GM18520 (cell line): ENCODE data around the gene RPS16.
"Not testable (repeated sequence)": the region's sequence is repeated elsewhere in the genome, so short reads cannot be mapped to it uniquely, and the experiment has no call there.

ENCODE experiments used
- ATAC-seq: cut with Tn5 transposase; IDR thresholded peaks from one replicate; pipeline ENCODE4 v1.9.1; 2021; ENCODE audit not compliant: unreplicated experiment

The RPS16 gene

GRCh38 chr19:39435499-39436349, at the start of gene RPS16:
RPS16 (minus strand) TSS chr19:39435949; CDS start chr19:39435895, 54 bp downstream.
- ATAC-seq: peak; percentile 57

DNA sequence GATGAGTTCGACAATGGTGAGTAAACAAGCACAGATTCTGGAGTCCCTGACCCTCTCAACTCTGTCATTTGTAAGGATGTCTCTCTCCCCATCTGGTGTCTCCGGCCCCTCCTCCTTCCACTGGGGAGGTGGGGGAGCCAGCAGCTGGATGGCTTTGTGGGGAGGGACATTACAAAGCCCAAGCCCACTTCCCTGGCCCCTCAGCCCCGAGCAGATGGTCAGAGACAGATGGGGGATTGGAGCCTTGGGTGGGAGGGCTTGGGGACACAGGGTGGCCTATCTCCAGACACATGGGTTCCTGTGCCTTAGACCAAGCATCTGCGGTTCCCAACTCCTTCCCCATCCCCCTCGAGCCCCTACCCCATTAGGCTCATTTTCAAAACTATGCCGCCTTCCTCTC, 47.4 kb upstream of the RPS16 start:
- ATAC-seq: no peak

GRCh38 chr19:39481676-39482075, 45.9 kb upstream of the RPS16 start:
- no peak for ATAC-seq

DNA sequence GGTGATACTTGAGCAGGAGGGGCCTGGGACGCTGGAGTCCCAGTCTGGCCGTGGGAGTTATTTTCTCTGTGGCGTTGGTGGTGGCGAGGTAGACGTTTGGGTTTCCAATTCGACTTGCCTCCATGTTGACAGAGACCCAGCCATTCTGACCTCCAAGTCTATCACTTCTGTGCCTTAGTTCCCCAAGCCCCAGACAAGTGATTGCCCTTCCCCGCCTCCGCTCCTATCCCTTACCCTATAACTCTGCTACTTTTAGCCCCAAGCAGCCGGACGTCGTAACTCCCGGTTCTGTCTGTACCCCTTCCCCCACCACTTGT, 45.4 kb upstream of the RPS16 start:
- ATAC-seq: no peak

DNA sequence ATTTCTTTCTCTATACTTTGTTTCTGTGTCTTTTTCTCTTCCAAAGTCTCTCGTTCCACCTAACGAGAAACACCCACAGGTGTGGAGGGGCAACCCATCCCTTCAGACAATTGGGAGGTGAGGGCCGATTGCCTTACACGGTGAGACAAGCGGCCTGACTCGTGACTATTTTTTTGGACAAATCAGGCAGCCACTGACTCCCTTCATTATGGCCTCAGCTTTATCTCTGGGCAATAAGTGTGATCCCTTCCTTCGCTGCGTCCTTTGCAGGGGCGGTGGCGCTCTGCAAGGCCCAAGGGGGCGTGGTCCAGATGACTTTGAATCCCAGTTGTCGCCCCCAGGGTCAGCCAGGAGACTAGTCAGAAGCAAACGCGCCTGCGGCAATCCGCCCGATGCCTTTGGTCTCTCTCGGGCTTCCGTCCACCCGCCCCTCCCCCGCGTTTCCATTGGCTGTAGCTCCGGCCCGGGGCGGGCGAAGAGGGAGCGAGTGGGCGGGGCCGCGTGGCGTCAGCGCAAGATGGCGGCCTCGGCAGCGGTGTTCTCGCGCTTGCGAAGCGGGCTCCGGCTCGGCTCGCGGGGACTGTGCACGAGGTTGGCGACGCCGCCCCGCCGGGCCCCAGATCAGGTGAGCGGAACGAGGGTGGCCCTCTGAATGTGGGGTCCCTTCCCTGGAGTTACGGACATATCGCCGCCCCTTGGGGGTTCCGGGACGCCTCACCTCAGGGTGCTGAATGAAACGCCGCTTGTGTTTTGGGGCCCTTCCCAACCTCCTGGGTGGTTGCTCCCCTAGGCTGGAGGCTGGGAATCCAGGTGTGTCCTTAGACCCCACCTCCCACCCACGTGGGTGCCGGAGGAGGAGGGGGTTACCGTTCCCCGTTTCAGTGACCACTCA, 44.8 kb upstream of the RPS16 start, which contains the start of gene TIMM50:
TSS of gene TIMM50 (plus strand) at position 502 of the 892 bp plus-strand sequence. CDS start at position 518, 16 bp downstream.
- peak; percentile 79 for ATAC-seq

- no peak for ATAC-seq
Observed at GRCh38 chr19:39479916-39480315, 44.2 kb upstream of the RPS16 start.

DNA sequence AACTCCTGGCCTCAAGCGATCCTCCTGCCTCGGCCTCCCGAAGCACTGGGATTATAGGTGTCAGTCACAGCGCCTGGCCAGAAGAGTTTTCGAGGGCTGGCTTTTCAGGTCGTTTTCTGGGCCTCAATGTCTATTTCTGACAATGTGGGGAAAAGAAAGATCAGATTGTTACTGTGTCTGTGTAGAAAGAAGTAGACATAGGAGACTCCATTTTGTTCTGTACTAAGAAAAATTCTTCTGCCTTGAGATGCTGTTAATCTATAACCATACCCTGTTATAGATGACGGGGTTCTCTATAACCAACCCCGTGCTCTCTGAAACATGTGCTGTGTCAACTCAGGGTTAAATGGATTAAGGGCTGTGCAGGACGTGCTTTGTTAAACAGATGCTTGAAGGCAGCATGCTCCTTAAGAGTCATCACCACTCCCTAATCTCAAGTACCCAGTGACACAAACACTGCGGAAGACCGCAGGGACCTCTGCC, 43.6 kb upstream of the RPS16 start:
- ATAC-seq: not testable (repeated sequence)

DNA sequence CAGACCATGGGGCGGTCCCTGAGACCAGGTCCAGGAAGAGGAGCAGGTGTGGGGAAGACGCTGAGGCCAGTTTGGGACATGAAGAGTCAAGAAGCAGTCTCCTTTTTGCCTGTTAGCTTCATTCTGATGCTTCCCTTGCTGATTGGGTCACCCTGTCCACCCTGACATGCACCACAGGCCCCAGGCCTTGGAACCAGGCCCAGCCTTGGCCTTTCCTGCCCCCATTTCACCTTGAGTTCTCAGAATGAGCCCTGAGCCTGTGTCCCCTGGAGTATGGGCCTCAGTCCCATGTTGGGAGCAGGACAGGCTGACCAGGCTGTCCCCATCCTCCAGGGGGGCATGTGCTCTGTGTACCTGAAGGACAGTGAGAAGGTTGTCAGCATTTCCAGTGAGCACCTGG, 40.0 kb upstream of the RPS16 start:
- ATAC-seq: no peak

DNA sequence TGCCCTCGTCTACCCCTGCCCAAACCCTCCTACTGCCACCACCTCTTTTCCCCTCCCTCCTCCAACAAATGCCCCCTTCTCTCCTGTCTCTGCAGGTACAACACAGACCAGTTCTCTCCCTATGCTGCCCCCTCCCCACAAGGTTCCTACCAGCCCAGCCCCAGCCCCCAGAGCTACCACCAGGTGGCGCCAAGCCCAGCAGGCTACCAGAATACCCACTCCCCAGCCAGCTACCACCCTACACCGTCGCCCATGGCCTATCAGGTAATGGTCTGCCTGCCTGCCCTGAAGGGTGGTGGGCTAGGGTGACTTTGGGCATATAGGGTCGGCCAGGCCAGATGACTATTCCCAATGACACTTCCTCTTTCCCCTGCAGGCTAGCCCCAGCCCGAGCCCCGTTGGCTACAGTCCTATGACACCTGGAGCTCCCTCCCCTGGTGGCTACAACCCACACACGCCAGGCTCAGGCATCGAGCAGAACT, 38.4 kb upstream of the RPS16 start:
- no peak for ATAC-seq

DNA sequence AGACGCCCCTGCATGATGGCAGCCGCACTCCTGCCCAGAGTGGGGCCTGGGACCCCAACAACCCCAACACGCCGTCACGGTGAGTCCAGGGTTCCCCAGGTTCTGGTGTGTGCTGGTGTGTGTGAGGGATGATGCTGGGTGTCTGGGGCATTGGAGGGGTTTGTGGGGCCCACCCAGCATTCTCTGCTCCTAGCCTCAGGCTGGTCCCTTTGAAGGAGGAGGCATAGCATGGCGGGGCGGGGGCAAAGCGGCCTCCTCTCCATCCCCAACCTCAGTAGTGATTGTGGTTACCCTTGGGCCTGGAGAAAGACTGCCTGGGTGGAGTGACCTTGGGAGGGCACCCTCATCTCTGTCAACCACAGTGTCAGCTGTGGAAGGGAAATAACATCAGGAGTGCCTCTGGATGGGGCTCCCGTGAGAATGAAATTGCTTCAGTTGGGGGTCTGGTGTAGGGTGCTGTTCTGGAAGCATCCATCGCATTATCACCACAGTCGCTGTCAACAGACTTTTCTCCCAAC, 37.8 kb upstream of the RPS16 start:
- no peak for ATAC-seq

DNA sequence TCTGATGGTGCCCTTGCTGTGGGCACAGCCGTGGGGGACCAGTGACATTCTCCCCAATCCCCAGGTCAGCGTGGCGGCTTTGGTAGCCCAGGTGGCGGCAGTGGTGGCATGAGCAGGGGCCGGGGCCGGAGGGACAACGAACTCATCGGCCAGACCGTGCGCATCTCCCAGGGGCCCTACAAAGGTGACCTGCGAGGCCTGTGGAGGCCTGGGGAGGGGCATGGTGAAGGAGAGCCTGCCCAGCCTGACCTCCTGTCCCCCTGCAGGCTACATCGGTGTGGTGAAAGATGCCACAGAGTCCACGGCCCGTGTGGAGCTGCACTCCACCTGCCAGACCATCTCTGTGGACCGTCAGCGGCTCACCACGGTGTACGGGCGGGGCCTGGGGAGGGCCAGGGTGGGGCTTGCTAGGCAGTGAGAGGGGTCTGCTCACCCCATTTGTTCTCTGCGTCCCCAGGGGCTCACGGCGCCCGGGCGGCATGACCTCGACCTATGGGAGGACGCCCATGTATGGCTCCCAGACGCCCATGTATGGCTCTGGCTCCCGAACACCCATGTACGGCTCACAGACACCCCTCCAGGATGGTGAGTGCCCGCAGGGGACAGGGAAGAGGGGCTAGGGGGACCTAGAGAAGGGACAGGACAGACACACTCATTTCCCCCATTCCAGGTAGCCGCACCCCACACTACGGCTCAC, 37.1 kb upstream of the RPS16 start:
- ATAC-seq: no peak

- ATAC-seq: no peak
Observed at GRCh38 chr19:39471756-39472536, 36.2 kb upstream of the RPS16 start.

DNA sequence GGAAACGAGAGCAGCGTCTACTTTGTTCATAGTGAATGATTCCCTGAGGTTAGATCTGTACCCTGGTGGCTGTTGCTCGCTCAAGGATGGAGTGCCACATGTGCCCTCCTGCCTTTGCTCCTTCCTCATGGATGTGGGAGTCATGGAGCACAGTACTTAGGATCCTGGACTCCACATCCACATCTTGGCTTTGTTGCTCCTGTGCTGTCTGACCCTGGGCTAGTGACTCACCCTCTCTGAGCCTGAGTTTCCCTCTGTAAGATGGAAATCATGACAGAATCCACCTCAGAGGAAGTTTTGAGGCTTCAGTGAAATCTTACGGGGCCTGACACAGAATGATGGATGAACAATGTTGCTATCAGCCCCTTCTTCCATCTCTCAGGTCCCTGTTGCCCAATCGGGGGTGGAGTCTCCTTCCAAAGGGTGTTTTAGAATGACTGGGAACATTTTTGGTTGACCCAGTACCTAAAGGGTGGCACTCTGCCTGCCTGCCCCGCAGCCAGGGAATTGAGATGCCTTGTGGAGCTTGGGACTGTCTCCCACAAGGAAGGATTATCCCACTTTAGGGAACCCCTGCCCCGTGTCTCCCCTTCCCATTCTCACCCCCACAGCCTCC, 35.1 kb upstream of the RPS16 start:
- no peak for ATAC-seq

DNA sequence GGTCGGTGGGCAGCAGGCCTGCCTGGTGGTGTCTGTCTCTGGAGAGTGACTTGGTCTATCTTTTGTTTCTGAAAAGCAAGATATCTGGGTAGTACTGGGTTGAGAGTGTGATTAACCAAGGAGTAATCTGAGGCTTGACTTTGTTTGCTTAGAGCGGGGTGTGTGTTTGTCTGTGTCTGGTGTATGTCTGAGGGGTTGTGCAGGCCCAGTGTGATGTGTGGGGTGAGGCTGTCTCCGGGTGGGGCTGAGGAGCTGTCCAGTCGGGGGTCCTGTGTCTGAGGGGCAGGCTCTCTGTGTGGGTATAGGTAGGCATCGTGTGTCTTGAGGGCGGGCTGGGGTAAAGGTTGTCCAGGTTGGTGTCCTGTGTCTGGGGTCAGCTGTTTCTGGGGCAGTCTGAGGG, 33.8 kb upstream of the RPS16 start:
- ATAC-seq: no peak

GRCh38 chr19:39469036-39469435, 33.3 kb upstream of the RPS16 start:
- ATAC-seq: no peak

GRCh38 chr19:39467941-39468340, 32.2 kb upstream of the RPS16 start:
- no peak for ATAC-seq

DNA sequence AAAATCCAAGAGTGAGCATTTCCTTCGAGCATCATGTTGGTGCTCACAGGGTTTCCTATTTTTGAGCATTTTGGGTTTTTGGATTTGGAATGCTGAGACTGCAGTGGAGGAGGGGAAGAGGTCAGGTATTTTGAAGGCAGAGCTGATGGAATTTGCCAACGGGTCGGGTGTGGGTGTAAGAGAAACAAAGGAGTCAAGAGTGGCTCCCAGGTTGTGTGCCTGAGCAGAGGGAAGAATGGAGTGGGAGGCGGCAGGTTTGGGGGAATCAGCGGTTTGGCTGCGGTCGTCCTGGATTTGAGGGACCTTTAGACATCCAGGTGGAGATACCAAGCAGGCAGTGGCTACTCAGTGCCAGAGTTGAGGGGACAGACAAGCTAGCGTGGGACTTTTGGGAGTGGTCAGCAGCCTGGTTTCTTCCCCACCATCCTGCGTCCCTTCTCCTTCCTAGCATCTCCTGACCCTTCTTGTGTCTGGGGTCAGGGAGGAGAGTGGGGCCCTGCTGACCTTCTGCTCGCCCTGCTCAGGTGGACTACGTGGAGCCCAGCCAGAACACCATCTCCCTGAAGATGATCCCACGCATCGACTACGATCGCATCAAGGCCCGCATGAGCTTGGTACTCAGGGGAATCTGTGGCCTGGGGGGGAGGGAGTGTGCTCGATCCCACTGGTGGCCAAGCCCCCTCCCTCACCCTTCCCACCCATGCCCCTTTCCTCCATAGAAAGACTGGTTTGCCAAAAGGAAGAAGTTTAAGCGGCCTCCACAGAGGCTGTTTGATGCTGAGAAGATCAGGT, 30.4 kb upstream of the RPS16 start:
- ATAC-seq: no peak

DNA sequence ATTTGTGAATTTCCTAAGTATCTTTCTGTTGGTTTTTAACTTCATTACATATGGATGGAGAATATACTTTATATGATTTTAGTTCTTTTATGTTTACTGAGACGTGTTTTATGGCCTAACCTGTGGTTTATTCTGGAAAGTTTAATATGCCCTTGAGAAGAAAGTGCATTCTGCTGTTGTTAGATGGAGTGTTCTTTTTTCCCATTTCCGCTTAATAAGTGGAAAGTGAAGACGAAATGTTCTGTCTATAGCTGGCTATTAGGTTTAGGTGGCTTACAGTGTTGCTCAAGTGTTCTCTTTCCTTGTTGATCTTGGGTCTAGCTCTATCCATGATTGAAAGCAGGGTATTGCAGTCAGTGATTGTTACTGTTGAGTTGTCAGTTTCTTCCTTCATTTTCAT, 27.7 kb upstream of the RPS16 start:
- no peak for ATAC-seq

GRCh38 chr19:39451257-39451656, 15.5 kb upstream of the RPS16 start:
- ATAC-seq: not testable (repeated sequence)
